Trophoblast cell (in vitro differentiated cells and primary cell): Measurements from ENCODE around the gene MMRN2.
"Not testable (repeated sequence)": the region's sequence is repeated elsewhere in the genome, so short reads cannot be mapped to it uniquely, and the experiment has no call there.

ENCODE experiments used
- DNase-seq, 2 donors: peaks; one replicate each; pipeline ENCODE4 v3.0.0-alpha.2; 2016
- H2AFZ ChIP-seq: 2 replicates; pipeline ENCODE4 v1.6.1; 2013; ENCODE audit warnings: low read length, moderate library complexity, mild to moderate bottlenecking; ENCODE audit not compliant: insufficient read depth, poor library complexity
- H2AK5ac ChIP-seq: 2 replicates; pipeline ENCODE4 v1.6.1; 2013; ENCODE audit warnings: mild to moderate bottlenecking, low read length
- H2BK120ac ChIP-seq: 2 replicates; pipeline ENCODE4 v1.6.1; 2013; ENCODE audit warnings: low read length, mild to moderate bottlenecking, moderate library complexity; ENCODE audit not compliant: insufficient read depth, poor library complexity
- H2BK12ac ChIP-seq: 2 replicates; pipeline ENCODE4 v1.6.1; 2013; ENCODE audit warnings: mild to moderate bottlenecking, low read length, moderate library complexity
- H2BK5ac ChIP-seq: 2 replicates; pipeline ENCODE4 v1.6.1; 2013; ENCODE audit warnings: low read length, low read depth, moderate library complexity, mild to moderate bottlenecking; ENCODE audit not compliant: poor library complexity
- H3K14ac ChIP-seq: 2 replicates; pipeline ENCODE4 v1.6.1; 2013; ENCODE audit warnings: mild to moderate bottlenecking, low read length
- H3K18ac ChIP-seq: 2 replicates; pipeline ENCODE4 v1.6.1; 2013; ENCODE audit warnings: mild to moderate bottlenecking, low read length
- H3K23ac ChIP-seq: 2 replicates; pipeline ENCODE4 v1.6.1; 2013; ENCODE audit warnings: low read length
- H3K27ac ChIP-seq: 2 replicates; pipeline ENCODE4 v1.5.1; 2013; ENCODE audit warnings: low read depth, mild to moderate bottlenecking, inconsistent platforms, low read length, moderate library complexity
- H3K27me3 ChIP-seq: 2 replicates; pipeline ENCODE4 v1.6.1; 2013; ENCODE audit warnings: inconsistent platforms, mild to moderate bottlenecking, low read length, moderate library complexity; ENCODE audit not compliant: insufficient read depth
- H3K36me3 ChIP-seq, 2 experiments: 1 replicate in 1 of 2; 2 replicates in 1 of 2; pipeline ENCODE4 v1.6.1; 2013; ENCODE audit warnings: low read length in 2 of 2, mild to moderate bottlenecking in 2 of 2, moderate library complexity in 1 of 2; ENCODE audit not compliant: insufficient read depth in 2 of 2, control insufficient read depth in 1 of 2
- H3K4ac ChIP-seq: 2 replicates; pipeline ENCODE4 v1.6.1; 2013; ENCODE audit warnings: low read depth, mild to moderate bottlenecking, low read length, moderate library complexity
- H3K4me1 ChIP-seq, 2 experiments: 1 replicate in 1 of 2; 2 replicates in 1 of 2; pipeline ENCODE4 v1.6.1; 2013; ENCODE audit warnings: low read length in 2 of 2, mild to moderate bottlenecking in 2 of 2, moderate library complexity in 1 of 2; ENCODE audit not compliant: insufficient read depth in 2 of 2, control insufficient read depth in 1 of 2
- H3K4me2 ChIP-seq: 2 replicates; pipeline ENCODE4 v1.6.1; 2013; ENCODE audit warnings: inconsistent platforms, mild to moderate bottlenecking, low read length, moderate library complexity
- H3K4me3 ChIP-seq: 2 replicates; pipeline ENCODE4 v1.5.1; 2013; ENCODE audit warnings: mild to moderate bottlenecking, low read depth, low read length, inconsistent platforms
- H3K79me1 ChIP-seq: one replicate; pipeline ENCODE4 v1.6.1; 2013; ENCODE audit warnings: low read length
- H3K79me2 ChIP-seq: 2 replicates; pipeline ENCODE4 v1.6.1; 2013; ENCODE audit warnings: low read length, mild to moderate bottlenecking; ENCODE audit not compliant: control insufficient read depth, insufficient read depth, poor library complexity
- H3K9ac ChIP-seq: 2 replicates; pipeline ENCODE4 v1.6.1; 2013; ENCODE audit warnings: mild to moderate bottlenecking, low read length
- H3K9me3 ChIP-seq: 2 replicates; pipeline ENCODE4 v1.6.1; 2013; ENCODE audit warnings: low read depth, mild to moderate bottlenecking, control low read depth, inconsistent platforms, low read length; ENCODE audit not compliant: insufficient read depth
- H4K12ac ChIP-seq: 2 replicates; pipeline ENCODE4 v1.6.1; 2013; ENCODE audit warnings: low read depth, mild to moderate bottlenecking, low read length, moderate library complexity
- H4K8ac ChIP-seq: 2 replicates; pipeline ENCODE4 v1.6.1; 2013; ENCODE audit warnings: low read depth, mild to moderate bottlenecking, low read length, moderate library complexity
- H4K91ac ChIP-seq: one replicate; pipeline ENCODE4 v1.6.1; 2013; ENCODE audit warnings: low read depth, mild to moderate bottlenecking, low read length, moderate library complexity
- WGBS: extraction: QIAGEN DNeasy Blood & Tissue Kit; methylation state at CpG from one replicate; pipeline ENCODE4 v1.1.7; 2013; ENCODE audit warnings: missing lambda C conversion rate; ENCODE audit not compliant: insufficient read length, insufficient coverage; ENCODE audit errors: extremely low coverage; 5-methylcytosine and 5-hydroxymethylcytosine counted together

Gene MMRN2

GRCh38 chr10:86984498-86984897, 27.1 kb upstream of the MMRN2 start:
- H4K91ac ChIP-seq, H4K12ac ChIP-seq, H2BK5ac ChIP-seq, H3K9ac ChIP-seq, H2BK120ac ChIP-seq, H3K4me2 ChIP-seq, DNase-seq, H3K23ac ChIP-seq, H3K14ac ChIP-seq, H3K36me3 ChIP-seq, H3K18ac ChIP-seq, H2BK12ac ChIP-seq, H3K79me1 ChIP-seq, H3K79me2 ChIP-seq, H3K4me1 ChIP-seq, H3K4ac ChIP-seq, H2AFZ ChIP-seq, H3K27me3 ChIP-seq, H3K4me3 ChIP-seq, H4K8ac ChIP-seq, H3K9me3 ChIP-seq, H3K27ac ChIP-seq, H2AK5ac ChIP-seq: not testable (repeated sequence)
- WGBS: no CpG with 5 or more reads among the region's 4 CpGs

DNA sequence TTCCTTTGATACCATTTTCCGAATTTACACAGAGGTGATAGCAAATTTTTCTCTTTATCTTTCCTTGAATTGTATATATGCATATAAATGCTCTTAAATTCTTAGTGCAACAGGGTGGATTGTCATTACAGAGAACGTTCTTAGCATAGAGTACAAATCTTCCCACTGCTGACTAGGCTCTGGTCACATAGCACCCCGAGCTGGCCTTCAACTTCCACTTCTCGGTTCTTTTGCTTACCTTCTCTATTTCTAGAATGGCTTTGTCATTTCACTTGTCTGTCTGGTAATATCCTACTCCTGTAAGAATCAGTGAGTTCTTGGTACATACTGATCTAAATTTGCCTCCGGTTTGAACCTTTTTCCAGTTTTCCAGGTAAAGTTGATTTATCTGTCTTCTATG, 24.3 kb upstream of the MMRN2 start:
- H3K79me1 ChIP-seq: no peaks in the 10 kb centered on the region
- DNase-seq: no peak
- no peak overlapping the region for H3K4me2 ChIP-seq
- H2BK120ac ChIP-seq: no peak overlapping the region
- H3K4me3 ChIP-seq: no peak overlapping the region
- no peak overlapping the region for H3K27ac ChIP-seq
- no CpG with 5 or more reads among the region's 5 CpGs for WGBS
- H3K4me1 ChIP-seq: no peaks in the 10 kb centered on the region
- H3K36me3 ChIP-seq: no peaks in the 10 kb centered on the region
- H3K23ac ChIP-seq: no peak overlapping the region
- no peak overlapping the region for H3K9ac ChIP-seq
- H3K4ac ChIP-seq: no peak overlapping the region
- H3K18ac ChIP-seq: no peak overlapping the region
- H3K9me3 ChIP-seq: no peaks in the 10 kb centered on the region
- no peak overlapping the region for H2AK5ac ChIP-seq
- H2BK12ac ChIP-seq: no peak overlapping the region
- H3K79me2 ChIP-seq: no peaks in the 10 kb centered on the region
- H4K91ac ChIP-seq: no peak overlapping the region
- H3K14ac ChIP-seq: no peak overlapping the region
- no peak overlapping the region for H4K8ac ChIP-seq
- no peak overlapping the region for H2AFZ ChIP-seq
- no peak overlapping the region for H2BK5ac ChIP-seq
- no peak overlapping the region for H4K12ac ChIP-seq
- H3K27me3 ChIP-seq: no peaks in the 10 kb centered on the region

- not testable (repeated sequence) for DNase-seq, H2AK5ac ChIP-seq, H2BK5ac ChIP-seq, H4K91ac ChIP-seq, H4K12ac ChIP-seq, H3K18ac ChIP-seq, H3K23ac ChIP-seq, H3K79me1 ChIP-seq, H3K4ac ChIP-seq, H3K4me3 ChIP-seq, H3K9ac ChIP-seq, H3K36me3 ChIP-seq, H4K8ac ChIP-seq, H3K14ac ChIP-seq, H2AFZ ChIP-seq, H2BK120ac ChIP-seq, H3K9me3 ChIP-seq, H3K4me2 ChIP-seq, H3K27ac ChIP-seq, H2BK12ac ChIP-seq, H3K79me2 ChIP-seq, H3K4me1 ChIP-seq, H3K27me3 ChIP-seq
- WGBS: no CpG with 5 or more reads among the region's 6 CpGs
These were observed 23.6 kb upstream of the MMRN2 start for GRCh38 chr10:86981020-86981419.

- no peaks in the 10 kb centered on the region for H3K9me3 ChIP-seq
- H2AK5ac ChIP-seq: no peak overlapping the region
- WGBS: no CpG with 5 or more reads among the region's 3 CpGs
- H3K23ac ChIP-seq: no peak overlapping the region
- H3K79me1 ChIP-seq: no peaks in the 10 kb centered on the region
- H3K9ac ChIP-seq: no peak overlapping the region
- H2BK5ac ChIP-seq: no peak overlapping the region
- no peak overlapping the region for H3K18ac ChIP-seq
- H3K79me2 ChIP-seq: no peaks in the 10 kb centered on the region
- no peak overlapping the region for H4K8ac ChIP-seq
- H3K4me1 ChIP-seq: no peaks in the 10 kb centered on the region
- H2BK120ac ChIP-seq: no peak overlapping the region
- H4K12ac ChIP-seq: no peak overlapping the region
- DNase-seq: no peak
- H3K14ac ChIP-seq: no peak overlapping the region
- H3K27me3 ChIP-seq: no peaks in the 10 kb centered on the region
- H3K4me2 ChIP-seq: no peak overlapping the region
- no peak overlapping the region for H3K4me3 ChIP-seq
- no peak overlapping the region for H2AFZ ChIP-seq
- H3K4ac ChIP-seq: no peak overlapping the region
- no peak overlapping the region for H4K91ac ChIP-seq
- H3K36me3 ChIP-seq: no peaks in the 10 kb centered on the region
- H2BK12ac ChIP-seq: no peak overlapping the region
- H3K27ac ChIP-seq: no peak overlapping the region
These were observed 22.6 kb upstream of the MMRN2 start for GRCh38 chr10:86979977-86980448.
